Ishikawa (cell line): ENCODE measurements around the gene CREB3L2.

Experiments used
- CEBPB ChIP-seq: IDR thresholded peaks from 2 replicates; pipeline ENCODE4 v1.6.1; 2012
- CREB1 ChIP-seq: IDR thresholded peaks from 2 replicates; pipeline ENCODE4 v1.6.1; 2012; ENCODE audit warnings: low read depth
- EP300 ChIP-seq: IDR thresholded peaks from 2 replicates; pipeline ENCODE4 v1.6.1; 2012; ENCODE audit warnings: borderline replicate concordance
- MAX ChIP-seq: IDR thresholded peaks from 2 replicates; pipeline ENCODE4 v1.6.1; 2012
- RAD21 ChIP-seq: IDR thresholded peaks from 2 replicates; pipeline ENCODE4 v1.6.1; 2012; ENCODE audit warnings: low read depth
- REST ChIP-seq: IDR thresholded peaks from 2 replicates; pipeline ENCODE4 v1.6.1; 2012; ENCODE audit warnings: low read depth, mild to moderate bottlenecking
- TAF1 ChIP-seq: IDR thresholded peaks from 2 replicates; pipeline ENCODE4 v1.6.1; 2012; ENCODE audit warnings: low read depth, mild to moderate bottlenecking
- TCF12 ChIP-seq: IDR thresholded peaks from 2 replicates; pipeline ENCODE4 v1.6.1; 2012; ENCODE audit warnings: low read depth
- USF1 ChIP-seq: IDR thresholded peaks from 2 replicates; pipeline ENCODE4 v1.6.1; 2012
- YY1 ChIP-seq: IDR thresholded peaks from 2 replicates; pipeline ENCODE4 v1.6.1; 2012; ENCODE audit warnings: low read depth
- ZBTB7A ChIP-seq: IDR thresholded peaks from 2 replicates; pipeline ENCODE4 v1.6.1; 2012; ENCODE audit warnings: low read depth

- TF ChIP-seq CREB1: no peak
- TF ChIP-seq ZBTB7A: no peak
- TF ChIP-seq RAD21: no peak
- TF ChIP-seq YY1: no peak
- TF ChIP-seq REST: no peak
- no peak for TF ChIP-seq EP300
- no peak for TF ChIP-seq TCF12
- TF ChIP-seq USF1: no peak
- no peak for TF ChIP-seq MAX
- TF ChIP-seq TAF1: no peak
- TF ChIP-seq CEBPB: no peak
Measured at GRCh38 chr7:137976696-137977095, 25.2 kb downstream of the CREB3L2 start.
